Calu3 (cell line): ENCODE results near the gene WEE1. TPM values are rescaled to one million over a fixed set of nuclear protein-coding genes. Genes with fewer than 3 reads are reported as not detected.
"Not testable (repeated sequence)": the region's sequence is repeated elsewhere in the genome, so short reads cannot be mapped to it uniquely, and the experiment has no call there.

Experiments
- BruUV-seq: library from RNA; stranded (reverse); fragments of 400-500 nt; replicated peaks from 2 replicates; lab custom pipeline; 2021; lab: Mats Ljungman, UMichigan
- CTCF ChIA-PET: fragments of 300-600 bp; sonication (Branson Sonifier 250); formaldehyde crosslinking; loops from one replicate; lab custom pipeline; 2022; ENCODE audit warnings: antibody characterized with exemption; lab: Charles Lee
- DNase-seq: peaks from one replicate; pipeline ENCODE4 v3.0.0; 2022
- H3K27ac Mint-ChIP-seq: one replicate; pipeline ENCODE4 v1.8.0; 2022; ENCODE audit warnings: mixed read lengths; ENCODE audit not compliant: unreplicated experiment
- H3K27me3 Mint-ChIP-seq: one replicate; pipeline ENCODE4 v1.8.0; 2022; ENCODE audit warnings: mixed read lengths; ENCODE audit not compliant: unreplicated experiment
- H3K36me3 Mint-ChIP-seq: one replicate; pipeline ENCODE4 v1.8.0; 2022; ENCODE audit warnings: mild to moderate bottlenecking, moderate library complexity, mixed read lengths; ENCODE audit not compliant: insufficient read depth, unreplicated experiment
- H3K4me1 Mint-ChIP-seq: one replicate; pipeline ENCODE4 v1.8.0; 2022; ENCODE audit warnings: mild to moderate bottlenecking, low read depth, mixed read lengths; ENCODE audit not compliant: unreplicated experiment
- H3K4me3 Mint-ChIP-seq: one replicate; pipeline ENCODE4 v1.8.0; 2022; ENCODE audit warnings: mild to moderate bottlenecking, low read depth, moderate library complexity, mixed read lengths; ENCODE audit not compliant: unreplicated experiment
- H3K9me3 Mint-ChIP-seq: one replicate; pipeline ENCODE4 v1.8.0; 2022; ENCODE audit warnings: low read depth, mixed read lengths; ENCODE audit not compliant: unreplicated experiment
- intact Hi-C: fragments of 100-400 bp; cut with micrococcal nuclease; formaldehyde crosslinking; loops from one replicate; pipeline ENCODE4 v1.10.0; 2022; ENCODE audit not compliant: unreplicated experiment
- total RNA-seq: library from RNA; stranded (reverse); gene quantifications from 2 replicates; pipeline ENCODE4 v1.2.3, GENCODE V29; 2022
- TF ChIP-seq, protein P1 (sequence below): fragments of 200-600 bp; IDR thresholded peaks from one replicate; pipeline ENCODE4 v1.8.0; 2022; ENCODE audit warnings: antibody characterized with exemption; ENCODE audit not compliant: unreplicated experiment

The WEE1 gene
- total RNA-seq, 1 experiment from 2014 or later, result 53.6 TPM

DNA sequence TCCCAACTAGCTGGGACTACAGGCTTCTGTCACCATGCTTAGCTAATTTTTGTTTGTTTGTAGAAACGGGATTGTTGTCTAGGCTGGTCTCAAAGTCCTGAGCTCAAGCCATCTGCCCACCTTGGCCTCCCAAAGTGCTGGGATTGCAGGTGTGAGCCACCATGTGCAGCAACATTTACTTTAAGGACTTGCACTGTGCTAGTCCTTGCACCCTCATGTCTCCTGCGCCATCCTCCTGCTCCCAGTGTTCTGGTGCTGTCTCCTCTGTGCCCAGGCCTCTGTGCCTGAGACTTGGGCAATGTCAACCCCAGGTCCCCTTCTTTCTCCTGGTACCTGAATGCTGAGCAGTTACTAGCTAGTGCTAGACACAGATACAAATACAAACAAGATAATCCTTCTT, 26.7 kb downstream of the WEE1 start:
- Mint-ChIP-seq H3K4me1 (peaks cover 18% of the 10 kb centered on the region), H3K36me3 (no peaks in the 10 kb centered on the region), H3K9me3 (no peaks in the 10 kb centered on the region), H3K27ac (no peak overlapping the region), H3K4me3 (no peak overlapping the region), H3K27me3 (no peaks in the 10 kb centered on the region)
- no peak for DNase-seq
- intact Hi-C loops, result no loop called here
- CTCF ChIA-PET, result interaction anchor here (1.8 kb wide), 1 partner anchor 13 kb away, joined by 6 read pairs; no protein-coding TSS in a partner anchor
- TF ChIP-seq, protein P1, sequence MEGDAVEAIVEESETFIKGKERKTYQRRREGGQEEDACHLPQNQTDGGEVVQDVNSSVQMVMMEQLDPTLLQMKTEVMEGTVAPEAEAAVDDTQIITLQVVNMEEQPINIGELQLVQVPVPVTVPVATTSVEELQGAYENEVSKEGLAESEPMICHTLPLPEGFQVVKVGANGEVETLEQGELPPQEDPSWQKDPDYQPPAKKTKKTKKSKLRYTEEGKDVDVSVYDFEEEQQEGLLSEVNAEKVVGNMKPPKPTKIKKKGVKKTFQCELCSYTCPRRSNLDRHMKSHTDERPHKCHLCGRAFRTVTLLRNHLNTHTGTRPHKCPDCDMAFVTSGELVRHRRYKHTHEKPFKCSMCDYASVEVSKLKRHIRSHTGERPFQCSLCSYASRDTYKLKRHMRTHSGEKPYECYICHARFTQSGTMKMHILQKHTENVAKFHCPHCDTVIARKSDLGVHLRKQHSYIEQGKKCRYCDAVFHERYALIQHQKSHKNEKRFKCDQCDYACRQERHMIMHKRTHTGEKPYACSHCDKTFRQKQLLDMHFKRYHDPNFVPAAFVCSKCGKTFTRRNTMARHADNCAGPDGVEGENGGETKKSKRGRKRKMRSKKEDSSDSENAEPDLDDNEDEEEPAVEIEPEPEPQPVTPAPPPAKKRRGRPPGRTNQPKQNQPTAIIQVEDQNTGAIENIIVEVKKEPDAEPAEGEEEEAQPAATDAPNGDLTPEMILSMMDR, result no peak
- BruUV-seq, result no TSS peak

DNA sequence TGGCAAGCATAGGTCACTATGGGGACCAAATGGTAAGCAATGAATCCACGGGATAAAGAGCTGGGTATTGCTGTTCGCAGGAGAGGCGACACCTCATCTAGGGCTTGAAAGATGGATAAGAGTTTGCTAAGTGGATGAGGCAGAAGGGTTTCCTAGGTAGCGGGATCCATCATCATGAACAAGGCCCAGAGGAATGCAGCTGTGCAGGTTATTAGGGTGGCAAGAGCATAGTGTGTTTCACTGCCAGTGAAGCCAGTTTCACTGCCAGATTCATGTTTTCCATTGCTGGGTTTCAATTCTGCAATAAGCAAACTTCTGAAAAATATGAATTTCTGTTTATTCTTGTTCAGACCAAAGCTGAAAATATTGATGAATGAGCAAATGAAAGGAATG, 27.2 kb downstream of the WEE1 start:
- peak; percentile 58 for DNase-seq

DNA sequence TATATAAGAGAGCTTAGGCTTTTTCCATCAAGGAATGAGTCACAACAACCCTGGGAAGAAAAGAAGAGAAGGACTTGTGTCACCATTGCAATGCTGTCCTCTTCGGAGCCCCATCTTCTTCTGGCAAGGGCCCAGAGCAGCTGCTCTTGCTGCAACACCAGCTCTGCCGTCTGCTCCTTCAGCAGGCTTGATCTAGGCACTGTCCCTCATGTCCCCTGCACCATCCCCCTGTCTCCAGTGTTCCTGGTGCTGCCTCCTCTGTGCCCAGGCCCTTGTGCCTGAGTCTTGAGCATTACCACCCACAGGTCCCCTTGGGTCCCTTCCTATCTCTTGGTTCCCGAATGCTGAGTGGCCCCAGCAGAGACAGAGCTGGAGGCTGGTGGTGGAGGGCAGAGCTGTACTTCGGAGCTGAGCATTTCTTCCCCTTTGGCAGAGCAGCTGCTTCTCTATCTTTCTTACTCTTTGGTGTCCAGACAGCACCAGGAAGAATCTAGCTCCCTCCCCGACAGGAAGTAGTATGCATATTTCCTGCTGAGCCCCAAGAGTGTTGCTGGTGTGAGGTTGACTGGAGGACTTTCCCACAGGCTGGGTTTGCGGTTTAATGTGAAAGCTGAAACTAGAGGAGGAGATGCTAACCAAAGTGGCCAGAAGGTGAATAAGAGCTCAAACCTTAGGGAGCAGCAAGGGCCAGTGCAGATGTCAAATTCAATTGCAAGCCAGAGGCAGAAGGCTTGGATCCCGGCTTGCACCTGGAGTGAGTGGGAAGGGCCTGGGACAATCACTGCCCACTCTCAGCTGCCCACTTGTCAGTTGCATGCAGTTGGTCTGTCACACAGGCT, 27.8 kb downstream of the WEE1 start:
- peak overlapping the region; percentile 83 for H3K27ac Mint-ChIP-seq
- no TSS peak for BruUV-seq
- no peaks in the 10 kb centered on the region for H3K36me3 Mint-ChIP-seq

More for the DNA sequence above, 27.2 kb downstream of the WEE1 start:
- H3K9me3 Mint-ChIP-seq, result peaks cover 2% of the 10 kb centered on the region
- no peaks in the 10 kb centered on the region for H3K27me3 Mint-ChIP-seq
- no peak overlapping the region for H3K4me3 Mint-ChIP-seq
- no peaks in the 10 kb centered on the region for H3K36me3 Mint-ChIP-seq
- peaks cover 22% of the 10 kb centered on the region for H3K4me1 Mint-ChIP-seq
- CTCF ChIA-PET, result interaction anchor here (0.9 to 1.8 kb wide), 2 partner anchors 13 to 148 kb away, joined by 4 to 6 read pairs; no protein-coding TSS in a partner anchor
- TF ChIP-seq, protein P1, result no peak
- BruUV-seq, result no TSS peak
- peak overlapping the region; percentile 83 for H3K27ac Mint-ChIP-seq
- intact Hi-C loops, result no loop called here

DNA sequence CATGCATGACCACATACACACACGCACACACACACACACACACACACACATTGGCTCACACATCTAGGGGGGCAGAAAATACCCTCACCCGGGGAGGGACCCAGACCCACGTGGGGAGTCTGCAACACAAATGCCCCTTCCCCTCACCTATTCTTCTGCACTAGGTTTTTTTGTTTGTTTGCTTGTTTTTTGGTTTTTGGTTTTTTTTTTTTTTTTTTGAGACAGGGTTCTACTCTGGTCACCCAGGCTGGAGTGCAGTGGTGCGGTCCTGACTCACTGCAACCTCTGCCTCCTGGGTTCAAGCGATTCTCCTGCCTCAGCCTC, 28.4 kb downstream of the WEE1 start:
- no TSS peak for BruUV-seq

More for the DNA sequence above, 27.8 kb downstream of the WEE1 start:
- H3K4me3 Mint-ChIP-seq, result no peak overlapping the region
- CTCF ChIA-PET, result interaction anchor here (0.5 to 1.8 kb wide), 4 partner anchors 12 to 148 kb away, joined by 3 to 6 read pairs (median 4); no protein-coding TSS in a partner anchor
- no peaks in the 10 kb centered on the region for H3K27me3 Mint-ChIP-seq
- TF ChIP-seq, protein P1, result no peak
- peaks cover 3% of the 10 kb centered on the region for H3K9me3 Mint-ChIP-seq
- DNase-seq, result no peak
- intact Hi-C loops, result no loop called here
- peaks cover 29% of the 10 kb centered on the region for H3K4me1 Mint-ChIP-seq

DNA sequence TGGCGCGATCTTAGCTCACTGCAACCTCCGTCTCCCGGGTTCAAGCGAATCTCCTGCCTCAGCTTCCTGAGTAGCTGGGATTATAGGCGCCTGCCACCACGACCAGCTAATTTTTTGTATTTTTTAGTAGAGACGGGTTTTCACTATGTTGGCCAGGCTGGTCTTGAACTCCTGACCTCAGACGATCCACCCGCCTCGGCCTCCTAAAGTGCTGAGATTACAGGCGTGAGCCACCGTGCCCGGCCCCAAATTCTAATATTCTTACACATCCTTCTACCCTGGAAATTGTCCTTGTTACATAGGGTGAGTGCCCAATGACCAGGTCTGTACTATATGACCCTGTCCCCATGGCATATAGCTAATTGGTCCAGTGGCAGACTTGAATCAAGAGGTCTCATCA, 29.7 kb downstream of the WEE1 start:
- H3K9me3 Mint-ChIP-seq, CTCF ChIA-PET, H3K27ac Mint-ChIP-seq, H3K27me3 Mint-ChIP-seq, intact Hi-C loops, BruUV-seq, DNase-seq, H3K36me3 Mint-ChIP-seq, H3K4me3 Mint-ChIP-seq: not testable (repeated sequence)
- H3K4me1 Mint-ChIP-seq, result peaks cover 40% of the 10 kb centered on the region

More for the DNA sequence above, 28.4 kb downstream of the WEE1 start:
- TF ChIP-seq, protein P1, result no peak
- H3K27me3 Mint-ChIP-seq, result no peaks in the 10 kb centered on the region
- no peaks in the 10 kb centered on the region for H3K36me3 Mint-ChIP-seq
- peaks cover 3% of the 10 kb centered on the region for H3K9me3 Mint-ChIP-seq
- peaks cover 34% of the 10 kb centered on the region for H3K4me1 Mint-ChIP-seq
- H3K27ac Mint-ChIP-seq, result peak overlapping the region; percentile 83
- DNase-seq, result no peak
- intact Hi-C loops, result no loop called here
- CTCF ChIA-PET, result interaction anchor here (0.5 to 1.8 kb wide), 4 partner anchors 11 to 371 kb away, joined by 3 to 6 read pairs (median 4); no protein-coding TSS in a partner anchor
- no peak overlapping the region for H3K4me3 Mint-ChIP-seq
